ENCODE results near the gene CEBPG.

Gene CEBPG

GRCh38 chr19:33396701-33397535 is 23.4 kb downstream of the CEBPG start:
- DNase-seq, result peak; percentile 44

GRCh38 chr19:33397536-33398360 is 24.2 kb downstream of the CEBPG start:
- peak; percentile 36 for DNase-seq

GRCh38 chr19:33398361-33399060 is 25.0 kb downstream of the CEBPG start:
- DNase-seq, result no peak

- peak; percentile 14 for DNase-seq
These were observed 25.7 kb downstream of the CEBPG start for GRCh38 chr19:33399081-33399744.

GRCh38 chr19:33399745-33400681 is 26.5 kb downstream of the CEBPG start:
- DNase-seq, result peak; percentile 18

- DNase-seq, result peak; percentile 19
These were observed 27.6 kb downstream of the CEBPG start for GRCh38 chr19:33400856-33401682.

- DNase-seq, result peak; percentile 16
These were observed 28.3 kb downstream of the CEBPG start for GRCh38 chr19:33401683-33402420.

GRCh38 chr19:33402421-33403220 is 29.1 kb downstream of the CEBPG start:
- DNase-seq, result peak; percentile 20

GRCh38 chr19:33403221-33403972 is 29.9 kb downstream of the CEBPG start:
- DNase-seq, result peak; percentile 30

- peak; percentile 16 for DNase-seq
These were observed 30.4 kb downstream of the CEBPG start for GRCh38 chr19:33403973-33404304.

GRCh38 chr19:33404506-33405253 is 31.2 kb downstream of the CEBPG start:
- peak; percentile 77 for DNase-seq

GRCh38 chr19:33405254-33405552 is 31.7 kb downstream of the CEBPG start:
- no peak for DNase-seq

GRCh38 chr19:33405553-33406461 is 32.3 kb downstream of the CEBPG start:
- DNase-seq, result peak; percentile 14

GRCh38 chr19:33406521-33407139 is 33.1 kb downstream of the CEBPG start:
- DNase-seq, result peak; percentile 84

- no peak for DNase-seq
These were observed 33.6 kb downstream of the CEBPG start for GRCh38 chr19:33407140-33407551.

GRCh38 chr19:33407716-33408115 is 34.2 kb downstream of the CEBPG start:
- no peak for DNase-seq

Measured in femur (tissue), 1 donor.